ENCODE measurements around the gene ZBTB20. TPM values are rescaled to one million over a fixed set of nuclear protein-coding genes. Genes with fewer than 3 reads are reported as not detected.
A peak's percentile ranks its signal among the peaks of the same experiment; 100 is the strongest.

Gene ZBTB20
- polyA plus RNA-seq, 1 of the 3 experiments (the other 2 are of a cell fraction): 0.43 TPM

DNA sequence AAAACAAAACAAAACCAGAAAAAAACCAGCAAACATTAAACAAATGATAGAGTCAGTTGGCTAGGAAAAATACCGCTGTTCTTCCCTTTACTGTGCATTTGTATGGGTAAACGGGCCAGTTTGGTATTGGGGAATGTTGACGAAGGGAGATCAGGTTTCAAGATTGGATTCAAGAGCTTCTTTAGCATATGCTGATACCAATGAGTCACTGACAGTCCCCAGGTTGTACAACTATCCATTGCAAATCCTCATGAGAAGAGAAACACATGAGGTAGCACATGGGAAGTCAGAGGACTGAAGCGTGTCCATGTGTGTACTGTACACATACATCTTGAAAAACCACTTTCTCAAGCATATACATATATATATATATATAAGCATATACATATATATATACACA lies 827.6 kb downstream of the ZBTB20 start:
- 92% methylated on average over 4 of the region's 4 CpGs for WGBS (ENCODE audit: low lambda C conversion rate)
- H3K4me3 ChIP-seq (ENCODE audit: low read depth in 2 of 2, low read length in 1 of 2): no peak overlapping the region
- no peaks in the 10 kb centered on the region for H3K27me3 ChIP-seq (ENCODE audit: insufficient read depth)
- H3K36me3 ChIP-seq (replicated peaks in 1 of 2; ENCODE audit: control insufficient read depth in 1 of 2, insufficient read depth in 2 of 2, low read length in 1 of 2): peaks cover 0 to 2% of the 10 kb centered on the region in 2 experiments
- no peak overlapping the region for H3K4me2 ChIP-seq
- peaks cover 0 to 9% of the 10 kb centered on the region in 2 experiments; a peak in 2 of 4 replicates for H3K4me1 ChIP-seq (ENCODE audit: control insufficient read depth in 1 of 2, insufficient read depth in 2 of 2, low read depth in 1 of 2, low read length in 1 of 2)
- DNase-seq: no peak
- no peak overlapping the region for H3K27ac ChIP-seq (ENCODE audit: low read depth in 2 of 2, low read length in 1 of 2)
- no peak overlapping the region for H3K9ac ChIP-seq
- H2AFZ ChIP-seq (ENCODE audit: low read depth): no peak overlapping the region
- H3K9me3 ChIP-seq: no peaks in the 10 kb centered on the region
- H3F3A ChIP-seq (replicated peaks; ENCODE audit: insufficient read depth): no peaks in the 10 kb centered on the region
- no peaks in the 10 kb centered on the region for H4K20me1 ChIP-seq (ENCODE audit: insufficient read depth)
- CTCF ChIA-PET: interaction anchor here (1.0 to 2.1 kb wide), 2 partner anchors 17 to 20 kb away, joined by 4 to 5 read pairs; no protein-coding TSS in a partner anchor
- H3K9me2 ChIP-seq: no peaks in the 10 kb centered on the region
- no peaks in the 10 kb centered on the region for H3K79me2 ChIP-seq (ENCODE audit: insufficient read depth)
- TF ChIP-seq RAD21 (IDR thresholded peaks at IDR 0.05; ENCODE audit: low read length) (no peak), FOSL2 (IDR thresholded peaks at IDR 0.05; ENCODE audit: borderline replicate concordance, low read depth) (0 out of 2 replicates have a peak, but pooled peaks have one; percentile 41), TCF12 (IDR thresholded peaks at IDR 0.05) (peak; percentile 7; the same call in 1 of the 2 replicates), POLR2AphosphoS5 (IDR thresholded peaks at IDR 0.05; ENCODE audit: low read depth, low read length) (no peak), JUND (IDR thresholded peaks at IDR 0.05) (0 out of 2 replicates have a peak, but pooled peaks have one; percentile 21)
- TF ChIP-seq, protein P1, sequence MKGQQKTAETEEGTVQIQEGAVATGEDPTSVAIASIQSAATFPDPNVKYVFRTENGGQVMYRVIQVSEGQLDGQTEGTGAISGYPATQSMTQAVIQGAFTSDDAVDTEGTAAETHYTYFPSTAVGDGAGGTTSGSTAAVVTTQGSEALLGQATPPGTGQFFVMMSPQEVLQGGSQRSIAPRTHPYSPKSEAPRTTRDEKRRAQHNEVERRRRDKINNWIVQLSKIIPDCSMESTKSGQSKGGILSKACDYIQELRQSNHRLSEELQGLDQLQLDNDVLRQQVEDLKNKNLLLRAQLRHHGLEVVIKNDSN (IDR thresholded peaks at IDR 0.05; ENCODE audit: borderline replicate concordance, low read depth): no peak
- POLR2A ChIA-PET: no interaction called here

DNA sequence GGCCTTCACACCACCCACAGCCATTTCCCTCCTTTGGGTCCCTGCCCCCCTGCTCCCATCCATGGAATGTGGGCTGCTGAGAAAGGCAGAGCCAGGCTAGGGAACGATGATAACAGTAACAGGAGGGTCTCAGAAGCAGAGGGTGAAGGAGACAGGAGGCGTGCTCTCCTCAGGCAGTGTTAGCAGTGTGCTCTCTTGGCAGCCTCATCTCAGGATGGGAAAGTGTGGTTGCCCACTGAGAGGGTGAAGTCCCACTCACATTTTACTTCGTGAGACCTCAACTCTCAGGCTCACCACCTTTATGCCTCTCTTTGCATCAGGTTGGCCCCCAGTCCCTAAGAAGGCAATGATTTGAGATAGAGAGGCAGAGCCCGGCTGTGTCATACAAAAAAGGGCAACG lies 828.8 kb downstream of the ZBTB20 start:
- H3K79me2 ChIP-seq (ENCODE audit: insufficient read depth): no peaks in the 10 kb centered on the region
- no peak for TF ChIP-seq YY1 (IDR thresholded peaks at IDR 0.05; ENCODE audit: low read depth)
- WGBS (ENCODE audit: low lambda C conversion rate): 91% methylated on average over 5 of the region's 5 CpGs
- POLR2A ChIA-PET: no interaction called here
- H3K4me1 ChIP-seq (ENCODE audit: control insufficient read depth in 1 of 2, insufficient read depth in 2 of 2, low read depth in 1 of 2, low read length in 1 of 2): peaks cover 0 to 9% of the 10 kb centered on the region in 2 experiments; a peak in 2 of 4 replicates
- H3K27ac ChIP-seq (ENCODE audit: low read depth in 2 of 2, low read length in 1 of 2): no peak overlapping the region
- no peaks in the 10 kb centered on the region for H3F3A ChIP-seq (replicated peaks; ENCODE audit: insufficient read depth)
- no peaks in the 10 kb centered on the region for H3K27me3 ChIP-seq (ENCODE audit: insufficient read depth)
- H3K36me3 ChIP-seq (replicated peaks in 1 of 2; ENCODE audit: control insufficient read depth in 1 of 2, insufficient read depth in 2 of 2, low read length in 1 of 2): peaks cover 0 to 2% of the 10 kb centered on the region in 2 experiments
- H3K4me2 ChIP-seq: no peak overlapping the region
- H3K9ac ChIP-seq: no peak overlapping the region
- CTCF ChIA-PET: interaction anchor here (0.6 to 2.1 kb wide), 2 partner anchors 19 to 188 kb away, joined by 3 to 4 read pairs; no protein-coding TSS in a partner anchor
- H2AFZ ChIP-seq (ENCODE audit: low read depth): no peak overlapping the region
- no peak overlapping the region for H3K4me3 ChIP-seq (ENCODE audit: low read depth in 2 of 2, low read length in 1 of 2)
- H4K20me1 ChIP-seq (ENCODE audit: insufficient read depth): no peaks in the 10 kb centered on the region
- no peak for DNase-seq
- no peaks in the 10 kb centered on the region for H3K9me3 ChIP-seq
- H3K9me2 ChIP-seq: no peaks in the 10 kb centered on the region

DNA sequence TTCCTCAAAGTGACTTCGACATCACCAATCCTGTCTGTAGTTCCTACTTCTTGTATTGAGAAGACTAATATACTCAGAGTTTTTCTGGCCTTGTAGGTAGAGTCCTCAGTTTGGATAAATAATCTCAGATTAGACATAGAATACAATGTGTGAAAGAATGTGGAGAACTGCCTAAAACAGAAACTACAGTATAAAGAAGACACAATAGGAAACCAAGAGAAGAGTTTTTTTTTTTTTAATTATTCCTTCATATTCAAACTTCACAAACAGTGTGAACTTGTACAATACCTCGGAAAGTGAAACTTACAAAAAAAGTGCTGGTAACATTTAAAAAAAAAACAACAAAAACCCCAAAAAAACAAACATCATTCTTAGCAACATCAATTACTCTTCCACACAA lies 832.8 kb downstream of the ZBTB20 start:
- 94% methylated on average over 2 of the region's 2 CpGs for WGBS (ENCODE audit: low lambda C conversion rate)
- Histone ChIP-seq H3K9ac (no peak overlapping the region), H3K27ac (ENCODE audit: low read depth in 2 of 2, low read length in 1 of 2) (no peak overlapping the region), H3F3A (replicated peaks; ENCODE audit: insufficient read depth) (no peaks in the 10 kb centered on the region), H3K4me1 (ENCODE audit: control insufficient read depth in 1 of 2, insufficient read depth in 2 of 2, low read depth in 1 of 2, low read length in 1 of 2) (peaks cover 0 to 2% of the 10 kb centered on the region in 2 experiments; a peak in 2 of 4 replicates), H3K27me3 (ENCODE audit: insufficient read depth) (no peaks in the 10 kb centered on the region), H2AFZ (ENCODE audit: low read depth) (no peak overlapping the region), H3K36me3 (replicated peaks in 1 of 2; ENCODE audit: control insufficient read depth in 1 of 2, insufficient read depth in 2 of 2, low read length in 1 of 2) (peaks cover 0 to 2% of the 10 kb centered on the region in 2 experiments), H4K20me1 (ENCODE audit: insufficient read depth) (no peaks in the 10 kb centered on the region), H3K9me2 (no peaks in the 10 kb centered on the region), H3K9me3 (no peaks in the 10 kb centered on the region), H3K4me3 (ENCODE audit: low read depth in 2 of 2, low read length in 1 of 2) (no peak overlapping the region), H3K79me2 (ENCODE audit: insufficient read depth) (no peaks in the 10 kb centered on the region), H3K4me2 (no peak overlapping the region)
- DNase-seq: no peak
- POLR2A ChIA-PET: no interaction called here
- CTCF ChIA-PET: interaction anchor here (0.9 kb wide), 1 partner anchor 15 kb away, joined by 3 read pairs; no protein-coding TSS in a partner anchor
- TF ChIP-seq EZH2phosphoT487 (IDR thresholded peaks at IDR 0.05; ENCODE audit: borderline replicate concordance, low read depth): no peak
- TF ChIP-seq GATA2 (CRISPR knock-in tag; IDR thresholded peaks at IDR 0.05): no peak
- TF ChIP-seq NRF1 (IDR thresholded peaks at IDR 0.05; ENCODE audit: low read depth, low read length): no peak
- TF ChIP-seq, protein P2, sequence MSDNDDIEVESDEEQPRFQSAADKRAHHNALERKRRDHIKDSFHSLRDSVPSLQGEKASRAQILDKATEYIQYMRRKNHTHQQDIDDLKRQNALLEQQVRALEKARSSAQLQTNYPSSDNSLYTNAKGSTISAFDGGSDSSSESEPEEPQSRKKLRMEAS (IDR thresholded peaks at IDR 0.05; ENCODE audit: low read depth): no peak
- TF ChIP-seq TAF1 (IDR thresholded peaks at IDR 0.05; ENCODE audit: borderline replicate concordance, low read depth, low read length): no peak
- TF ChIP-seq SIN3A (IDR thresholded peaks at IDR 0.05; ENCODE audit: borderline replicate concordance, low read depth, low read length): no peak
- TF ChIP-seq, protein P3, sequence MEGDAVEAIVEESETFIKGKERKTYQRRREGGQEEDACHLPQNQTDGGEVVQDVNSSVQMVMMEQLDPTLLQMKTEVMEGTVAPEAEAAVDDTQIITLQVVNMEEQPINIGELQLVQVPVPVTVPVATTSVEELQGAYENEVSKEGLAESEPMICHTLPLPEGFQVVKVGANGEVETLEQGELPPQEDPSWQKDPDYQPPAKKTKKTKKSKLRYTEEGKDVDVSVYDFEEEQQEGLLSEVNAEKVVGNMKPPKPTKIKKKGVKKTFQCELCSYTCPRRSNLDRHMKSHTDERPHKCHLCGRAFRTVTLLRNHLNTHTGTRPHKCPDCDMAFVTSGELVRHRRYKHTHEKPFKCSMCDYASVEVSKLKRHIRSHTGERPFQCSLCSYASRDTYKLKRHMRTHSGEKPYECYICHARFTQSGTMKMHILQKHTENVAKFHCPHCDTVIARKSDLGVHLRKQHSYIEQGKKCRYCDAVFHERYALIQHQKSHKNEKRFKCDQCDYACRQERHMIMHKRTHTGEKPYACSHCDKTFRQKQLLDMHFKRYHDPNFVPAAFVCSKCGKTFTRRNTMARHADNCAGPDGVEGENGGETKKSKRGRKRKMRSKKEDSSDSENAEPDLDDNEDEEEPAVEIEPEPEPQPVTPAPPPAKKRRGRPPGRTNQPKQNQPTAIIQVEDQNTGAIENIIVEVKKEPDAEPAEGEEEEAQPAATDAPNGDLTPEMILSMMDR (IDR thresholded peaks at IDR 0.05): no peak
- TF ChIP-seq FOXM1 (IDR thresholded peaks at IDR 0.05; ENCODE audit: low read depth): no peak
- TF ChIP-seq, protein P4, sequence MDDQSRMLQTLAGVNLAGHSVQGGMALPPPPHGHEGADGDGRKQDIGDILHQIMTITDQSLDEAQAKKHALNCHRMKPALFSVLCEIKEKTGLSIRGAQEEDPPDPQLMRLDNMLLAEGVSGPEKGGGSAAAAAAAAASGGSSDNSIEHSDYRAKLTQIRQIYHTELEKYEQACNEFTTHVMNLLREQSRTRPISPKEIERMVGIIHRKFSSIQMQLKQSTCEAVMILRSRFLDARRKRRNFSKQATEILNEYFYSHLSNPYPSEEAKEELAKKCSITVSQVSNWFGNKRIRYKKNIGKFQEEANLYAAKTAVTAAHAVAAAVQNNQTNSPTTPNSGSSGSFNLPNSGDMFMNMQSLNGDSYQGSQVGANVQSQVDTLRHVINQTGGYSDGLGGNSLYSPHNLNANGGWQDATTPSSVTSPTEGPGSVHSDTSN (IDR thresholded peaks at IDR 0.05): no peak
- TF ChIP-seq FOXJ3 (CRISPR knock-in tag; IDR thresholded peaks at IDR 0.05): no peak
- TF ChIP-seq TEAD4 (IDR thresholded peaks at IDR 0.05; ENCODE audit: borderline replicate concordance, insufficient read depth): no peak
- no peak for TF ChIP-seq RAD21 (IDR thresholded peaks at IDR 0.05; ENCODE audit: low read length)
- TF ChIP-seq ELF1 (IDR thresholded peaks at IDR 0.05): no peak
- TF ChIP-seq RCOR1 (IDR thresholded peaks at IDR 0.05; ENCODE audit: low read length): no peak

Measured in SK-N-SH (cell line).